Midbrain (tissue), 1 donor: ENCODE data around the gene ERH.

Source experiments
- DNase-seq: peaks from one replicate; lab custom pipeline; 2025; lab: John Stamatoyannopoulos, UW

Gene ERH

DNA sequence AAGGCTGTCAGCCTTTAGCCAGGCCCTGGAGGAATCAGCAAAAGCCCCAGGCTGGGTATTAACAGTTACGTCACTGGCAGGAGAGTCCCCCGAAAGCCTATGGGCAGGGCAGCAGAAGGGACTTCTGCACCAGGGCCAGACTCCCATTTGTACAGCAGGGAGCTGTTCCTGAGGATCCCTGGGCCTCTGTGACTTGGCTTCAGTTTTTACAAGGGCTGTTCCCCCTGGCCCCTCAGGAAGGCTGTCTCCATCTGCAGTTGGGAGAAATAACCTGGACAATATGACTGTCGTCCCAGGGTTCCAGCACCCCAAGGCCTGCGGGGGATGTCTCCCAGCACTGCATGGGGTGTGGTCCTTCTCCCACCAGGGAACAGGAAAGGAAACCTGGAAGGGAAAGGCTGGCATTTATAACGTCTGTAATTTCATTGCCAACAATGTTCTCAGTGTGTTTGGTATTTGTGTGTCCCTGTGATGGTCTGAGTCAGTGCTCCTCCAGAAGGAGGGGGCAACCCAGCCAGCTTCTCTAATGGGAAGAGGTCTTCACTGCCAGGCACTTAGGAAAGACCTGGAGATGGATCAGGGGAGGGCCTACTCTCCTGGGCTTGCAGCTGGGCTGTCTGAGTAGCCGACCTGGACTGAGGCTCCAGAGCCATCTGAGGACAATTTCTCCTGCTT lies 42.4 kb downstream of the ERH start:
- no peak for DNase-seq

- DNase-seq, result no peak
Observed at GRCh38 chr14:69355154-69355597, 42.9 kb downstream of the ERH start.

DNA sequence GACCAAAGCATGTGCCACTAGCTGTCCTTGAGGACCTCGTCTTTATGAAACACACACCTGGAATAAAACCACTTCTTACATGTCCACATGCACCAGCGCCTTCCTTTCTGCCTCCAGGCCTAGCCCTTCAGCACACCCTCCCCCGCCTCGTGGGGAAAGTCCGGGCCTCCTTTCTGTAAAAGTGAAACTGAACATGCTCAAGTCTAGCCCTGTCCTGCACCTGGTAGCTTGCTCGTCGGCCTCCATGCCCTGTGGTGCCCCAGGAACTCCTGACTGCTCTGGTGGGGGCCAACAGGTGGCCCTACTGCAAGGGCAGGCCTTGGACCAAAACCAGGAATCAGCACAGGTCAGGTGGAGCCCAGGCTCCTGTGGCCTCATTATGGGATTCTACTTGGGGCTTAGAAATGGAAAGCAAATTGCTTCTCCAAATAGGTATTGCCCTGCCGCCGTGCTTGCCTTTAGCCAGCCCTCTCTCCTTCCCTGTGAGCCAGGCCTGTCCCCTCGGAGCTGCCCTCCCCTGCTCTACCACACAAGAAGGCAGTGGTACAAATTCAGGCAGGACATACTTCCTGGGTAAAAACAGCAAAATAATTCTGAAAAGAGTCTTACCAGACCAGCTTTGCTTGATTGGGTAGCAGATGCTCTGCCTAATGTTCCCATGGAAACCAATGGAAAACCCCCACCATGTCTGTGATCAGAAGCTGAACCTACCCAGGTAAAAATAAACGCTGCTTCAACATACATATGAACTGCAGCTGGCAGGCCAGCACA lies 43.5 kb downstream of the ERH start:
- peak; percentile 8 for DNase-seq

- DNase-seq, result no peak
Observed at GRCh38 chr14:69353168-69353567, 44.9 kb downstream of the ERH start.

DNA sequence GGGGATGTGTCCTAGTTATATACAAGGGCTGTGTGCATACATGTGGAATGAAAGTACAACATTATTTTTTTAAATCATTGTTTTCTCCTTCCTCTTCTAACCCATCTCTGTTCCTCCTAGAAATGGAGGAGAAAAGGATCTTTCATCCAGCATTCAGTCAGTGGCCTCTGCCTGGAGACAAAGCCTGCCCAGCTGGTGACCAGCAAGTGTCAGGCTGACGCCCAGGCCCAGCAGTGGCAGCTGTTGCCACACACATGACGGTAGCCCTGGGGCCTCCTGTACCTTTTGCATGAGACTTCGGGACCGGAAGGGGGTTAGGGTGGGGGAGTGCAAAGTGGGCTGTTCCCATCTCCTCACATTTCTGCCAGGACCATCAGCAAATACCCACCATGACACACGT lies 46.2 kb downstream of the ERH start:
- no peak for DNase-seq

DNA sequence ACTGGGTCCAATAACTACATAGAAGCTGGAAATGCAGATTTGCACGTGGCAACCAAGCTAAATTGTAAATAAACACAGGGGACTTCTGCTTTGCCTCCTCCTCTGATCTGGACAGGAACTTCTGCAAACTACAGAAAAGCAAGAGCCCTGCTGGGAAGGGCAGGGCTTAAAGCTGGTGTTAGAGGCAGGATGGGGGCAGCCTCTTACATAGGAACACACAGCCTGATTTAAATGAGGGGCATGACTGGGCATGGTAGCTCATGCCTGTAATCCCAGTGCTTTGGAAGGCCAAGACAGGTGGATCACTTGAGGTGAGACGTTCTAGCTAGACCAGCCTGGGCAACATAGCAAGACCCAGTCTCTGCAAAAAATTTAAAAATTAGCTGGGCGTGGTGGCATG lies 46.7 kb downstream of the ERH start:
- DNase-seq, result no peak

DNA sequence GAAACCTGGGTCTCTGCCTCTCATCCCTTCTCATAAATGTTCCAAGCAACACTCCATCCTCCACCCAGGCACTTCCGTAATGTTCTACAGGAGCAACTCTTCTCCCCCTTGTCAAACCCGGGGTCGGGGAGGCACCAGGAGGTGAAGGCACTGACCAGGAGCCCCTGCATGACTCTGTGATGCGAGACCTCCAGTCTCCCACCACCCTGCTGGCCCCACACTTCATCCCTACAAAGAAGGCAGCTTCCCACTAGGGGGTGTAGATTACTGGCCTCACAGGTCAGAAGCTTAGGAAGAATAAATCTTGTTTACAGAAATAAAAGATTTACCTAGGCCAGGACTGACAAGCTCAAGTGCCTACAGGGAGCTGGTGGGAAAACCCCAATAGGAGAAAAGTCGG lies 47.2 kb downstream of the ERH start:
- no peak for DNase-seq

DNA sequence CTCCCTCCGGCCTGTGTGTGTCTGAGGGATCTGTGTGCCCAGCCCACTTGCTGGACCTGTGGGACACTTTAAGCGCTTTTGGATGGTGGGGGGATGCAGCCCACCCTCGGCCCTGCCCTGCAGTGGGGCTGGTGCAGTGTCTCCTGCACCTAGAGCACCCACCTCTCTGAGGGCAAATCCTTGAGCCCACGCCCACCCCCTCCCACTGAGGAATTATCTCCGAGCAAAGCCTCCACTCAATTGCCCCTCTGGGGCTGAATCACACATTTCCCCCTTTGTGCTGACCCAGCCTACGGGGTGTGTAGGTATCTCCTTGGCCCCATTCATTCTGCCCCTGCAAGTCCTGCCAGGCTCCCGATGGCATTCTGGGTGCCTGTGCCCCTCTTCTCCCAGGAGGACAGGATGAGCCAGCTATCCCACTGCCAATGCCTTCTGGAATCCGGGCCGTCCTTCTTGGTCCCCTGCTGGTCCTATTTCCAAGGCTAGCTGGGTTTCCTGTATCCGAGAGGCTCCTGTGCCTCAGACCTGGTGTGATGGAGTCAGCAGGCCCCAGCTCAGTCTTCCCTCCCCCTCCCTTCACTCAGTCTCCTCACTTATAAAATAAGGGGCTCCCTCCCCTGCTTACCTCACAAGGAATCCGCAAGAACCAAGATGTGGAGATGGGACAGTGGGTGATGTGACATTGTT lies 48.9 kb downstream of the ERH start:
- DNase-seq, result no peak

DNA sequence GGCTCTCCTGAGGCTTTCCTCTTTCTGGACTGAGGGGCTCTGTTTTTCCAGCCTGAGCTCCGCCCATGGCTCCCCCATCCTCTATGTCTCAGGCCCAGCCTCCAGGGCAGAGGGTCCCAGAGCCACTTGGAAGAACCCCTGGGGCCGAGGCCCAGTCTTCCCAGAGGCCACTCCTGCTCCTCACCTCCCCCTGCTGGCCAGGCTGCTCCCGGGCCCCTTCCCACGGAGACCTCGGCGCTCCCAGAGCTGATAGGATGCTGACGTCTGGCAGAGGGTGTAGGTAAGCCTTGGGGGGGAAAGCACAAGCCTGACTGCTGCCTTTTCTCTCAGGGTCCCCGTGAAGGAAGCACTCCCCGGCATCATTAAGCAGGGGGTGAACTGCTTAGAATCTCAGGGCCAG lies 51.4 kb downstream of the ERH start:
- no peak for DNase-seq

- DNase-seq, result no peak
Observed at GRCh38 chr14:69345402-69345801, 52.7 kb downstream of the ERH start.

- DNase-seq, result no peak
Observed at GRCh38 chr14:69344171-69344570, 53.9 kb downstream of the ERH start.

- no peak for DNase-seq
Observed at GRCh38 chr14:69342928-69343525, 55.1 kb downstream of the ERH start.

GRCh38 chr14:69339426-69339825 lies 58.7 kb downstream of the ERH start:
- no peak for DNase-seq

DNA sequence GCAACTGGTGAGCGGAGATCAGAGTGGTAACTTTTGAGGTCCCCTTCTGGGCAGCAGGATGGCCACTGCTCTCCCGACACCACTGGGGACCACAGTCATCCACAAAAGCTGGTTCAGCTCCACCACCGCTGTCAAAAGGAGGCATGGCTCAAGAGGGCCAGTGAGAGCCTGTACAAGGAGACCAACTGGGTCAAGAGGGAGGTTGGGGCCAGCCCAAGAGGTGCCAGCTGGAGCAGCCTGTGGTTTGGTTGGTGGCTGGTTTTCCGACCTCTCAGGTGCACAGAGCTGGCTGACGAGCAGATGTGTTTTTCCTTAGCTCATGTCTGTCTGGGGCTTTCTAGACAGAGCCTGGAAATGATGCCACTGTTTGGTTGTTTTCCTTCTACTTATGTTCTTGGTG lies 60.1 kb downstream of the ERH start:
- DNase-seq, result no peak

DNA sequence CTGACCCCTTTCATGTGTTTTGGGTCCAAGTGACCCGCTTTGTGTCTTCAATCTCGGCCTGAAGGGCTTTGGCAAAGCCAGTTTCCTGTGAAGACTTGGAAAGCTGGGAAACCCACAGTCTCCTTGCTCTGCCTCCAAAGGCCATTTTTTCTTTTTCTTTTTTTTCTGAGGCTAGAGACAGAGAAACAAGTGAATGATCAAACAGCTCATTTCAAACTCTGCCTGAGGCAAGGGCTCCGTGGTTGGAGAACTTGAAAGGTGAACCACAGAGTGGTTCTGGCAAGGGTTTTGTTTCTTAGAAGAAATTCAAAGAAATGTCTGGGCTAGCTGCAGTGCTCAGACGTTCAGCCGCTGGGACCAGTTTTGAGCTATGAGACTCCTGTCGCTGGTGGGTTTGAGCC lies 62.7 kb downstream of the ERH start:
- DNase-seq, result no peak

DNA sequence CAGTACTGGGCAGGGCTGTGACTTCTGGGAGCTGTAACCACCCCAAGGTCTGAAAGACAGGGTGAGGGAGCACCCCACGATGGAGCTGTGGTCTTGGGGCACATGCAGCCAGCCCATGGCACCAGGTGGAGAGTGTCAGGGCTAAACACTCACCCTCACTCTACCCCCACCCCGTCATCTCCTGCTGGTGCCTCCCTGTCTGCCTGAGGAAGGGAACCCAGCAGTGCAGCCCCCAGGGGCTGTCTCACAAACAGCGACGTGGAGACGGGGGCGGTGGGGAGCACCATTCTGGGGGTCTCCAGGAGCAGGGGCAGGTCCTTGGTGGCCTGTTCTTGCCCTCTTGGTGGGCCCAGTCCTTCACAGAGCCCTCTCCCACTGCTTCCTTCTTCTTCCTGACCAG lies 63.5 kb downstream of the ERH start:
- DNase-seq, result no peak

DNA sequence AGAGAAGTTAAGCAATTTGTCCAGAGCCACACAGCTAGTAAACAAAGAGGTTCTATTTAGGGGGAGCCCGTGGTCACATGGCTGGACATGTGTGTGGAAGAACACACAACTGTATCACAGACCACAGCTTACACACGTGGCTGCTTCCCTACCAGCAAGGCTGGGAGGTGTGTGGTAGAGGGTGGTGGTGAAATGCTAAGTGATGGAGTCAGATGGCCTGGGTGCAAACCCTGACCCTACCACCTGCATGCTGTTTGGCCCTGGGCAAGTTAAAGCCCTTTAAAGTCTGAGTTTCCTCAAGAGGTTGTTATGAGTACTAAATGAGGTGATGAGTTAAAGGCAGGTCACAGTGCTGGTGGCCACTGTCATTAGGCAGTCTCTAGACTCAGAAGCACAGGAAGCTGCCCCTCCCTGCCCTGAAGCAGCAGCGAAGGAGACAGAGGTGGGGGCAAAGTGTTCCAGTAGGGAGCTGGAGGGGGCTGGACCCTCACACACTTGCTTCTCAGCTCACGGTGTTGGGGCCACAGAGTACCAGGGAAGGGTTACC lies 64.2 kb downstream of the ERH start:
- no peak for DNase-seq

DNA sequence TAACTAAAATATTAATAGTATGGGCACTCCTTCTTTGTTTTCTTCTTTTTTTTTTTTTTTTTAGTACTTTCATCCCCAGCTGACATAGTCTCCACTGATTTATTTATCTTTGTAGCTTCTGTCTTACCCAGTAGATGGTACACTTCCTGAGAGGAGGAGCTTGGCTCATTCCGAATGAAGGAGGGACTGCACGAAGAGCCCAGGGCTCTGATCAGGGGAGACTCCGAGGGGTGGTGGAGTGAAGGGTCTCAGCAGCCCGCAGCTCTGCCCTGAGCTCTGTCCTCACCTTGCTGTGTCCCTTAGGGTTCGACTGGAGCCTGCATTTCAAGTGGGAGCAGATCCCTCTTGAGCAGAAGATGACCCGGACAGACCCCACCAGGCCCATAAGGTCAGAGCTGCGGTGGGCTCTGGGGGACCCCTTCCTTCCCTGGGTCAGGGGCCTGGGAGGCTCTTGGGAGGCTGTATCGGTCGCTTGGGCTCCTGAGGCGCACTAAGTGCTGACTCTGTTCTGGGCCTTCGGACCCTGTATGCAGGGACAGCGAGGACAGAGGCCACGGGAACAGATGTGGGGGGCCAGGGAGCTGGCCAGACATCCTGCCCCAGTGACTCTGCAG lies 65.2 kb downstream of the ERH start:
- DNase-seq, result no peak

- DNase-seq, result no peak
Observed at GRCh38 chr14:69331206-69331605, 66.9 kb downstream of the ERH start.
